Vagina (tissue), 2 donors: Measurements from ENCODE around the gene CAPRIN1. TPM values are rescaled to one million over a fixed set of nuclear protein-coding genes. Genes with fewer than 3 reads are reported as not detected.

ENCODE experiments used
- DNase-seq, 2 donors: peaks; one replicate each; pipeline ENCODE4 v3.0.0-alpha.2; 2017; ENCODE audit errors: extremely low spot score in 2 of 2
- H3K27ac ChIP-seq: fragments of 200-600 bp; sonication (generic); one replicate; pipeline ENCODE4 v1.5.1; 2019
- H3K27me3 ChIP-seq: fragments of 200-600 bp; sonication (generic); one replicate; pipeline ENCODE4 v1.5.1; 2019
- H3K36me3 ChIP-seq, 2 donors: fragments of 200-600 bp; sonication (generic); one replicate each; pipeline ENCODE4 v1.5.1; 2017 to 2019
- H3K4me1 ChIP-seq: fragments of 200-600 bp; sonication (generic); one replicate; pipeline ENCODE4 v1.5.1; 2019
- H3K4me3 ChIP-seq, 2 donors: fragments of 200-600 bp; sonication (generic); 1 replicate in 1 of 2; 2 replicates in 1 of 2; pipeline ENCODE4 v1.5.1; 2016 to 2019
- H3K9me3 ChIP-seq: fragments of 200-600 bp; sonication (generic); one replicate; pipeline ENCODE4 v1.5.1; 2019
- CTCF ChIP-seq, 3 experiments: fragments of 450-650 bp in 2 of 3; fragments of 200-600 bp in 1 of 3; sonication (generic) in 1 of 3; IDR thresholded peaks; one replicate each; pipeline ENCODE4 v1.5.1; 2017 to 2019; ENCODE audit warnings: antibody characterized with exemption in 3 of 3, mild to moderate bottlenecking in 2 of 3, moderate library complexity in 2 of 3
- POLR2A ChIP-seq, 2 donors: fragments of 450-650 bp; IDR thresholded peaks; one replicate each; pipeline ENCODE4 v1.6.1; 2017; ENCODE audit warnings: antibody characterized with exemption in 2 of 2, mild to moderate bottlenecking in 2 of 2, moderate library complexity in 2 of 2
- POLR2AphosphoS5 ChIP-seq, 2 donors: sonication (generic); formaldehyde crosslinking; IDR thresholded peaks; one replicate each; pipeline ENCODE4 v1.9.0; 2017; ENCODE audit warnings: antibody characterized with exemption in 2 of 2, mild to moderate bottlenecking in 2 of 2, low read depth in 1 of 2; ENCODE audit not compliant: insufficient read depth in 1 of 2
- intact Hi-C: fragments of 100-400 bp; cut with DNase I; formaldehyde crosslinking; loops from one replicate; pipeline ENCODE4 v1.15.1; 2023
- total RNA-seq: library from RNA; depleted of rRNA; stranded (reverse); fragments of >200 nt; gene quantifications from one replicate; pipeline ENCODE4 v1.2.3, GENCODE V29; 2016

Gene CAPRIN1
- total RNA-seq, 1 donor from 2014 or later, result 123 TPM

GRCh38 chr11:34028425-34028824, 23.1 kb upstream of the CAPRIN1 start:
- DNase-seq, result no peak

GRCh38 chr11:34029176-34029575, 22.4 kb upstream of the CAPRIN1 start:
- Histone ChIP-seq H3K9me3 (no peaks in the 10 kb centered on the region), H3K4me1 (peaks cover 6% of the 10 kb centered on the region), H3K27me3 (no peaks in the 10 kb centered on the region), H3K36me3 (no peaks in the 10 kb centered on the region), H3K4me3 (no peak overlapping the region), H3K27ac (no peak overlapping the region)
- intact Hi-C loops, result no loop called here
- no peak for DNase-seq
- no peak for TF ChIP-seq POLR2A (IDR thresholded peaks at IDR 0.05)
- no peak for TF ChIP-seq CTCF (IDR thresholded peaks at IDR 0.05)
- TF ChIP-seq POLR2AphosphoS5 (IDR thresholded peaks at IDR 0.05; ENCODE audit: insufficient read depth in 1 of 2, low read depth in 1 of 2), result no peak

More at GRCh38 chr11:34028425-34028824, 23.1 kb upstream of the CAPRIN1 start:
- Histone ChIP-seq H3K27ac (no peak overlapping the region), H3K9me3 (no peaks in the 10 kb centered on the region), H3K27me3 (no peaks in the 10 kb centered on the region), H3K36me3 (no peaks in the 10 kb centered on the region), H3K4me1 (peaks cover 6% of the 10 kb centered on the region), H3K4me3 (no peak overlapping the region)
- TF ChIP-seq POLR2A (IDR thresholded peaks at IDR 0.05) (no peak), POLR2AphosphoS5 (IDR thresholded peaks at IDR 0.05; ENCODE audit: insufficient read depth in 1 of 2, low read depth in 1 of 2) (no peak), CTCF (IDR thresholded peaks at IDR 0.05) (no peak)
- intact Hi-C loops, result no loop called here

- Histone ChIP-seq H3K9me3 (no peaks in the 10 kb centered on the region), H3K4me3 (no peak overlapping the region), H3K4me1 (peaks cover 6% of the 10 kb centered on the region), H3K36me3 (no peaks in the 10 kb centered on the region), H3K27ac (no peak overlapping the region), H3K27me3 (no peaks in the 10 kb centered on the region)
- no peak for DNase-seq
- TF ChIP-seq CTCF (IDR thresholded peaks at IDR 0.05) (no peak), POLR2AphosphoS5 (IDR thresholded peaks at IDR 0.05; ENCODE audit: insufficient read depth in 1 of 2, low read depth in 1 of 2) (no peak), POLR2A (IDR thresholded peaks at IDR 0.05) (no peak)
- intact Hi-C loops, result no loop called here
Measured at GRCh38 chr11:34030382-34030781, 21.1 kb upstream of the CAPRIN1 start.

- no peak for DNase-seq
- Histone ChIP-seq H3K9me3 (no peaks in the 10 kb centered on the region), H3K27me3 (no peaks in the 10 kb centered on the region), H3K4me1 (peaks cover 6% of the 10 kb centered on the region), H3K4me3 (no peak overlapping the region), H3K36me3 (no peaks in the 10 kb centered on the region), H3K27ac (no peak overlapping the region)
- no peak for TF ChIP-seq POLR2A (IDR thresholded peaks at IDR 0.05)
- TF ChIP-seq CTCF (IDR thresholded peaks at IDR 0.05), result no peak
- TF ChIP-seq POLR2AphosphoS5 (IDR thresholded peaks at IDR 0.05; ENCODE audit: insufficient read depth in 1 of 2, low read depth in 1 of 2), result no peak
- intact Hi-C loops, result no loop called here
Measured at GRCh38 chr11:34033399-34033798, 18.1 kb upstream of the CAPRIN1 start.

- H3K27me3 ChIP-seq, result no peaks in the 10 kb centered on the region
- no peak overlapping the region for H3K4me3 ChIP-seq
- intact Hi-C loops, result no loop called here
- no peak for DNase-seq
- no peaks in the 10 kb centered on the region for H3K36me3 ChIP-seq
- H3K27ac ChIP-seq, result no peak overlapping the region
- H3K4me1 ChIP-seq, result peaks cover 6% of the 10 kb centered on the region
- H3K9me3 ChIP-seq, result no peaks in the 10 kb centered on the region
- TF ChIP-seq POLR2AphosphoS5 (IDR thresholded peaks at IDR 0.05; ENCODE audit: insufficient read depth in 1 of 2, low read depth in 1 of 2) (no peak), CTCF (IDR thresholded peaks at IDR 0.05) (no peak), POLR2A (IDR thresholded peaks at IDR 0.05) (no peak)
Measured at GRCh38 chr11:34034053-34034452, 17.5 kb upstream of the CAPRIN1 start.
